Tibial nerve (tissue), 4 donors: ENCODE measurements around the gene APBA1. TPM values are rescaled to one million over a fixed set of nuclear protein-coding genes. Genes with fewer than 3 reads are reported as not detected.

Experiments
- DNase-seq, 2 donors: peaks; one replicate each; pipeline ENCODE4 v3.0.0-alpha.2; 2019; ENCODE audit warnings: low spot score in 2 of 2
- H3K27ac ChIP-seq, 4 donors: fragments of 200-600 bp; sonication (generic) in 3 of 4; one replicate each; pipeline ENCODE4 v1.5.1; 2017 to 2019; ENCODE audit warnings: mild to moderate bottlenecking in 1 of 4
- H3K27me3 ChIP-seq, 2 donors: fragments of 200-600 bp; sonication (generic) in 1 of 2; one replicate each; pipeline versions ENCODE4 v1.5.1 to v1.6.0; 2017 to 2019
- H3K36me3 ChIP-seq, 3 donors: fragments of 200-600 bp; sonication (generic); one replicate each; pipeline ENCODE4 v1.5.1; 2018 to 2019
- H3K4me1 ChIP-seq, 4 donors: fragments of 200-600 bp; sonication (generic) in 3 of 4; one replicate each; pipeline ENCODE4 v1.5.1; 2017 to 2019
- H3K4me3 ChIP-seq, 4 donors: fragments of 200-600 bp; sonication (generic) in 3 of 4; one replicate each; pipeline ENCODE4 v1.5.1; 2017 to 2019; ENCODE audit warnings: mild to moderate bottlenecking in 1 of 4, moderate library complexity in 1 of 4
- H3K9me3 ChIP-seq, 4 donors: fragments of 200-600 bp; sonication (generic) in 3 of 4; one replicate each; pipeline ENCODE4 v1.5.1; 2017 to 2019
- CTCF ChIP-seq, 5 experiments: fragments of 200-600 bp in 3 of 5; fragments of 450-650 bp in 2 of 5; sonication (generic) in 3 of 5; IDR thresholded peaks; one replicate each; pipeline ENCODE4 v1.5.1; 2016 to 2019; ENCODE audit warnings: antibody characterized with exemption in 5 of 5, mild to moderate bottlenecking in 3 of 5, moderate library complexity in 2 of 5
- EP300 ChIP-seq, 2 donors: sonication (generic); formaldehyde crosslinking; IDR thresholded peaks; one replicate each; pipeline ENCODE4 v1.6.1; 2017; ENCODE audit warnings: antibody characterized with exemption in 2 of 2, mild to moderate bottlenecking in 1 of 2
- POLR2A ChIP-seq, 2 donors: fragments of 450-650 bp; IDR thresholded peaks; one replicate each; pipeline ENCODE4 v1.6.1; 2017; ENCODE audit warnings: antibody characterized with exemption in 2 of 2, mild to moderate bottlenecking in 2 of 2, moderate library complexity in 2 of 2
- WGBS, 2 donors: methylation state at CpG; one replicate each; pipeline ENCODE4 v1.1.5; 2018; 5-methylcytosine and 5-hydroxymethylcytosine counted together
- total RNA-seq, 4 donors: library from RNA; depleted of rRNA; stranded (reverse); fragments of >200 nt; gene quantifications; one replicate each; pipeline ENCODE4 v1.1.0, GENCODE V29; 2016

The APBA1 gene
- total RNA-seq, 4 donors from 2014 or later = 8.4 to 14.4 (median 9.8) TPM

GRCh38 chr9:69500896-69501295, 171.3 kb downstream of the APBA1 start:
- Histone ChIP-seq H3K4me3 (no peak overlapping the region), H3K36me3 (no peaks in the 10 kb centered on the region), H3K27ac (no peak overlapping the region), H3K4me1 (no peaks in the 10 kb centered on the region), H3K27me3 (no peaks in the 10 kb centered on the region), H3K9me3 (no peaks in the 10 kb centered on the region)
- WGBS, 2 donors = 64 to 72% methylated on average over 6 of the region's 6 CpGs
- no peak for DNase-seq
- TF ChIP-seq CTCF (IDR thresholded peaks at IDR 0.05) (no peak), POLR2A (IDR thresholded peaks at IDR 0.05) (no peak), EP300 (IDR thresholded peaks at IDR 0.05) (no peak)

- Histone ChIP-seq H3K9me3 (no peaks in the 10 kb centered on the region), H3K36me3 (no peaks in the 10 kb centered on the region), H3K27me3 (no peaks in the 10 kb centered on the region), H3K4me1 (no peaks in the 10 kb centered on the region), H3K4me3 (no peak overlapping the region), H3K27ac (no peak overlapping the region)
- WGBS, 2 donors = 82 to 87% methylated on average over 4 of the region's 4 CpGs
- DNase-seq = no peak
- TF ChIP-seq CTCF (IDR thresholded peaks at IDR 0.05) = no peak
- no peak for TF ChIP-seq EP300 (IDR thresholded peaks at IDR 0.05)
- TF ChIP-seq POLR2A (IDR thresholded peaks at IDR 0.05) = no peak
Measured at GRCh38 chr9:69499959-69500358, 172.2 kb downstream of the APBA1 start.

- H3K4me1 ChIP-seq = no peaks in the 10 kb centered on the region
- H3K4me3 ChIP-seq = no peak overlapping the region
- no peaks in the 10 kb centered on the region for H3K9me3 ChIP-seq
- DNase-seq = no peak
- H3K36me3 ChIP-seq = no peaks in the 10 kb centered on the region
- WGBS, 2 donors = 58 to 70% methylated on average over 6 of the region's 6 CpGs
- no peak for TF ChIP-seq CTCF (IDR thresholded peaks at IDR 0.05)
- no peak for TF ChIP-seq POLR2A (IDR thresholded peaks at IDR 0.05)
- TF ChIP-seq EP300 (IDR thresholded peaks at IDR 0.05) = no peak
- no peak overlapping the region for H3K27ac ChIP-seq
- H3K27me3 ChIP-seq = no peaks in the 10 kb centered on the region
Measured at GRCh38 chr9:69499407-69499806, 172.8 kb downstream of the APBA1 start.

- TF ChIP-seq EP300 (IDR thresholded peaks at IDR 0.05) (no peak), CTCF (IDR thresholded peaks at IDR 0.05) (no peak), POLR2A (IDR thresholded peaks at IDR 0.05) (no peak)
- H3K4me3 ChIP-seq = no peak overlapping the region
- WGBS, 2 donors = 84 to 90% methylated on average over 3 of the region's 3 CpGs
- no peaks in the 10 kb centered on the region for H3K9me3 ChIP-seq
- no peaks in the 10 kb centered on the region for H3K4me1 ChIP-seq
- no peaks in the 10 kb centered on the region for H3K36me3 ChIP-seq
- no peak for DNase-seq
- H3K27ac ChIP-seq = no peak overlapping the region
- H3K27me3 ChIP-seq = no peaks in the 10 kb centered on the region
Measured at GRCh38 chr9:69498470-69498869, 173.7 kb downstream of the APBA1 start.

- H3K9me3 ChIP-seq = no peaks in the 10 kb centered on the region
- H3K36me3 ChIP-seq = no peaks in the 10 kb centered on the region
- DNase-seq = no peak
- WGBS, 2 donors = 72 to 73% methylated on average over 4 of the region's 4 CpGs
- TF ChIP-seq POLR2A (IDR thresholded peaks at IDR 0.05) (no peak), EP300 (IDR thresholded peaks at IDR 0.05) (no peak)
- H3K27me3 ChIP-seq = no peaks in the 10 kb centered on the region
- no peak overlapping the region for H3K27ac ChIP-seq
- H3K4me3 ChIP-seq = no peak overlapping the region
- no peaks in the 10 kb centered on the region for H3K4me1 ChIP-seq
Measured at GRCh38 chr9:69497816-69498215, 174.4 kb downstream of the APBA1 start.

- TF ChIP-seq EP300 (IDR thresholded peaks at IDR 0.05) (no peak), POLR2A (IDR thresholded peaks at IDR 0.05) (no peak), CTCF (IDR thresholded peaks at IDR 0.05) (no peak)
- no peak for DNase-seq
- Histone ChIP-seq H3K36me3 (no peaks in the 10 kb centered on the region), H3K4me1 (no peaks in the 10 kb centered on the region), H3K27ac (no peak overlapping the region), H3K27me3 (no peaks in the 10 kb centered on the region), H3K9me3 (no peaks in the 10 kb centered on the region), H3K4me3 (no peak overlapping the region)
- 89 to 92% methylated on average over 4 of the region's 4 CpGs for WGBS, 2 donors
Measured at GRCh38 chr9:69496846-69497450, 175.2 kb downstream of the APBA1 start.
